NCI-H345 (cell line): ENCODE results near the gene CALCB.
"Not testable (repeated sequence)": the region's sequence is repeated elsewhere in the genome, so short reads cannot be mapped to it uniquely, and the experiment has no call there.

Experiments used
- DNase-seq: peaks from one replicate; lab custom pipeline; 2025; lab: John Stamatoyannopoulos, UW

The CALCB gene, protein sequence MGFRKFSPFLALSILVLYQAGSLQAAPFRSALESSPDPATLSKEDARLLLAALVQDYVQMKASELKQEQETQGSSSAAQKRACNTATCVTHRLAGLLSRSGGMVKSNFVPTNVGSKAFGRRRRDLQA

DNA sequence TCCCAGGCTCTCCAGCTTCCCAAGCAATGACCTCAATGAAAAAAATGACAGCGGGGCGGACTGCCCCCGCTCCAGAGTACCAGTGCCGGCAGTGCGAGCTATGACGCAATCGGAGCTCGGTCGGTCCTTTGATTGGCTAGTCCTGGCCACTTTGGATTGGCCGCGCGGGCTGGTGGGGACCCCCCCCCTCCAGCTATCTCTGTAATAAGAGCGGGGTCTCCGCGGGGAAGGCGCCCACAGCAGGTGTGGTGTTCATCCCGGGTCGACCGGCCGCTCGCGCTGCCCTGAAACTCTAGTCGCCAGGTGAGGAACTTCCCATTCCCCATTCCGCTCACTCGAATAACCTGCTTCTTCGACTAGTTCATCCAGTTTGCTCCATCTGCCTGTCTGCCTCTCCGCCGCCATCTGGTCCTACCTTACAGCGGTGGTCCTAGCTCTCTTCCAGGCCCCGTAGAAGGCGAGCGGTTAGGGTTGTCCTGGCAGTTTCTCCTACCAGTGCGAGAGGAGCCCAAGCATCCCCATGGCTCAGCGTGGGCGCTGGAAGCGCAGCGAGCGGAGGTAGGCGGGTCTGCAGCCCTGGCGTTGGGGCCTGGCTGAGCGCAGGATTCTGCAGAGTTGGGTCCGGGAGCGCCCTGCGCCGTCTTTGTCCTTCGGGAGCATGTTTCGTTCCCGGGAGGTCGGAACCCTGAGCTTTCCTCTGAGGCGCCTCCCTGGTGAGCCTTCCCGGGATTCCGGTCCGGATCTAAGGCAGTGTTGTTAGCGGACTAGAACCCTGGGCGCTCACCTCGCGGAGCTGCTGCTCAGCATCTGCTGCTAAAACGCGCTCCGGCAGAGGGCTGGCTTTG, at the start of gene CALCB:
TSS of gene CALCB (plus strand) at position 233 of the 845 bp plus-strand sequence. CDS start 1,126 bp downstream, outside the sequence.
- DNase-seq: peak; percentile 73

DNA sequence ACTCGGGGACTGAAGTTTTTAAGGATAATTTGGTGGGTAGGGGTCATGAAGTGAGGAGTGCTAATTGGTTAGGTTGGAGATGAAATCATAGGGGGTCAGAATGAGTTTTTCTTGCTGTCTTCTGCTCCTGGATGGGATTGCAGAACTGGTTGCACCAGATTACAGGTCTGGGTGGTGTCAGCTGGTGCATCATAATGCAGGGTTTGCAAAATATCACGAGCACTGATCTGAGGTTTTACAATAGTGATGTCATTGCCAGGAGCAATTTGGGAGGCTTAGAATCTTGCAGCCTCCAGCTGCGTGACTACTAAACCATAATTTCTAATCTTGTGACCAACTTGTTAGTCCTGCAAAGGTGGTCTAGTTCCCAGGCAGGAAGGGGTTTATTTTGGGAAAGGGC, 46.4 kb upstream of the CALCB start:
- no peak for DNase-seq

DNA sequence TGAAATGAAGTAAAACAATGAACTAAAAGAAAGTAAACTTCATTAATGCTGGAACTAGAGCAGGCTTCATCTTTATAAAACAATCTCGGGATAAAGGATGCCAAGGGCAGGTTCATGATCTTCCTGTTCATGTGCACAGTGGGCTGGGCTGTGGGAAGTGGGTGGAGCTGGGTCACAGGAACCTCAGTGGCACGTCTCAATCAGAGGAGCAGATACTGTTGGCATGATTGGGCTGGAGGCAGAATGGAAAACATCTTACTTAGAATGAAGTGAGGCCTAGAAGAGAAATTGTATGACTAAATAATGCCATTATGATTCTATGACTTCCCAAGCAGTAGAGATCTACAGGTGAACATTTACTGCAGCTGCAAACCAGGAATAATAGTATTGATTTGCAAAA, 45.4 kb upstream of the CALCB start:
- no peak for DNase-seq

DNA sequence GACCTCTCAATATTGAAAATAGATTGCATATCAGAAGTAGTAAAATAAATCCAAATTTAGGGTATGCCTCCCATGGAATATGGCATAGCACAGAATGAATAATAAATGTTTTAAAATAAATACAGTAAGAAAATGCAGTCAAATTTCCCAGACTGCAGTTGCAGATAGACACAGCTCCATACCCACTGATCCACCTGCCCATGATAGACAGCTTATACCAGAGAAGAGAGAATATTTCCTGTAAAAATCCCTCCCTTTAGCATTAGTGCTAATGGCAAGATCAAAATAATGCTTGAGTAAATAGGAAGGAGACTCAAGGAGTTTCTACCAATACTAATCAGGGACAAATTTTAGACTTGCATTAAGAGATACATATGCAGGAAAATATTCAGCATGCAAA, 45.0 kb upstream of the CALCB start:
- no peak for DNase-seq

DNA sequence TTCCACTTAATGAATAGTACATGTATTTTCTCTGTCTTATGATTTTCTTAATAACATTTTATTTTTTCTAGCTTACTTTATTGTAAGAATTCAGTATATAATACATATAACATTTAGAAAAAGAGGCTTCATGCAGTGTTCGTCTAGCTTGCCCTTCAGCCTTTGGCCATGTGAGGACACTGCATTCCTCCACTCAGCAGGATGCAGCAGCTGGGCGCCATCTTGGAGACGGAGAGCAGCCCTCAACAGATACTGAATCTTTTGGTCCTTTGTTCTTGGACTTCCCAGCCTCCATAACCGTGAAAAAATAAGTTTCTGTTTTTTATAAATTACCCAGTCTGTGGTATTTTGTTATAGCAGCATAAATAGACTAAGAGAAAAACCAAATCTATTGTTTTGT, 41.4 kb upstream of the CALCB start:
- not testable (repeated sequence) for DNase-seq

DNA sequence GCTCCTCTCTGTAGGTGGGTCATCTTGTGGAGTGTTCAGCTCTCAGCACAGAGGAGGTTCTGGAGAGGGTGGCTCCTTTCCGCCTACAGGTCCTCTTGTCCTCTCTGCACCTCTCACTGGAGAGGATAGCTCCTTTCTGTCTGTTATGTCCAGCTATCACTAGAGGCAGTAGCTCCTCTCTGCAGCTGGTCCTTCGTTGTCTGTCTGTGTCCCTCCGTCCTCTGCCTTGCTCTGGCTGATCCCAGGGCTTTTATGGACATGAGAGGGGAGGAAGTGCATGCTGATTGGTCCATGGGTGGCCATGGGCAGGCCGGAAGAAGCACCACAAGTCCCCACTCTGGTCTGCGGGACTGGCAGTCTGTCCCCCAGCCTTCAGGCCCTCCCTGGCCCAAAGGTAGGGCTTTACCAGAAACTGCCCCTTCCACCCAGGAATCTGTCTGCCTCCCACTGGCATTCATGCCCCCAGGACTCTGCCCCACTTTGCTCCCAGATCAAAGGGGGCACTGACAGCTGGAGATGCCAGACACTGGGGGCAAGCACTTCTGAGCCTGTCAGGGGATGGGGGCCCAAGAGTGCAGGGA, 38.6 kb upstream of the CALCB start:
- DNase-seq: no peak

DNA sequence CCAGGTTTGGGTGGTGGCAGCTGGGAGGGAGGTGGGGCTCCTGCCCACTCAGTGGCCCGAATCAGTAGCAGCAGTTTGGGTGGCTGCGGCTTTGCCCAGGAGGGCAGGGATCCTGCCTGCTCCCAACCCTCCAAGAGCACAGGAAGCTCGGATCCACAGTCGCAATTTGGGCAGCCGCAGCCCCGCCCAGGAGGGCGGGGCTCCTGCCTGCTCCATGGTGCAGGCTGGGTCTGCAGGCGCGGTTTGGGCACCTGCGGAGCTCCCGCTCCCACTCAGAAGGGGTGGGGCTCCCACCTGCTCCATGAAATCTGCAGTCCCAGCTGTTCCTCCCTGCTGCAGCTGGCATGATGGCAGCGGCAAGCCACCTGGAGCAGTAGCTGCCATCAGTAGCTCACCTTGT, 38.1 kb upstream of the CALCB start:
- no peak for DNase-seq

DNA sequence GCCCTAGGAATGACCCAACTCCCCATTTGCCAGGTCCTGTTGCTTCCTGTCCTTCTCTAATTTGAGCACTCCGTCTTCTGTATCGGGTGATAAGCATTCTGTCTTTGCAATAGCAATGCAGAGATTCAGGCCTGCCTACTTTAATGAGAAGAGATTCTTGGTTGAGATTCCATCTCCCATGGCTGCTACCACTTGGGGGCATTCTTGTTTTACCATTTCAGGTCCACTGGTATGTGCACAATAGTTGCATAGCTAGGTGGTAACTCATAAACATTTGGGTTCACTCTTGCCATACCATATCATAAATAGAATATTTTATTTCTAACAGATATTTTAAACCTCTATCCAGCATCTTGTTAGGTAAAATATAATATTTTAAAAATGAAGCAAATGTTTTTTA, 34.4 kb upstream of the CALCB start:
- peak; percentile 12 for DNase-seq

DNA sequence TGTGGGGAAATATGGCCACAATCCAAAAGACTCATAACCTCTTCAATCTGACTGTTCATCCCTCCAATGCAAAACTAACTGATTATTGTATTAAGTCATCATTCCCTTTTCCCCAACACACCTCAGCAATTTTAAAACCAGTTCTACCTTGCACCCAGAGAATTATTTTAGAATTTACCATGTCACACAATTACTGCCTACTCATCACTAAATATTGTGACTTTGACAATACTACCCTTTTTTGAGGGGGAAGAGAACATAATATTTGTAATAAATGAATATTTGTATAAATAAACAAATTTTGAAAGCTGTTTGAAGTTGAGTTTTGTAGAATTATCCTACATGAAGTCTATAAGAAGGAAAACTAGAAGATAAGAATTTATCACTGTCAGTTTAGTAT, 28.2 kb upstream of the CALCB start:
- DNase-seq: no peak

DNA sequence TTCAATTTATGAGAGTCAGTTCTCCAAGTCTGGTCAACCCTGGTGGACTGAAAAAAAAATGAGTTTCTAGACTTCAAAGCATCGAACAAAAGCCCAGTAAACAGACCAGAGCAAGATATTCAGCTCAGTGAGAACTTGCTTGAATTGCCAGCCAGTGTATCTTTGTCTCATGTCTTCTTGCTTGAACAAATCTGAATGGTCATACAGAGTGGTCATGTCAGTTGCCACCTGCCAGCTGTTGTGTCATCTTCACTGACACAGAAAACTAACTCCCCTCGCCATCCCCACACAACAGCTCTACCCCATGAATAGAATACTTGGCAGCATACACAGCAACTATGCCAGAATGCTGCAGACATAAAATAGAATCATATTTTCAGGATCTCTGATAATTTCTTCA, 27.5 kb upstream of the CALCB start:
- no peak for DNase-seq

DNA sequence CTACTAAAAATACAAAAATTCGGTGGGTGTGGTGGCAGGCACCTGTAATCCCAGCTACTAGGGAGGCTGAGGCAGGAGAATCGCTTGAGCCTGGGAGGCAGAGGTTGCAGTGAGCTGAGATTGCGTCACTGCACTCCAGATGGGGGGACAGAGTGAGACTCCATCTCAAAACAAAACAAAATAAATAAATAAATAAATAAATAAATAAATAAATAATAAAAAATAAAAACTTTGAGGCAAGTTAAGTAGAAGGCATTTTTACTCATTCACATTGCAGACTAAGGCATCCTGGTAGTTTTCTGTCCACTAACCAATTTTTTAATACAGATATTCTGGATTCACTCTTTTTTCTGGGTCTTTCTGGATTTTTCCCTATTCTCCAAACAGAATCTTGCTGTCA, 26.7 kb upstream of the CALCB start:
- not testable (repeated sequence) for DNase-seq

DNA sequence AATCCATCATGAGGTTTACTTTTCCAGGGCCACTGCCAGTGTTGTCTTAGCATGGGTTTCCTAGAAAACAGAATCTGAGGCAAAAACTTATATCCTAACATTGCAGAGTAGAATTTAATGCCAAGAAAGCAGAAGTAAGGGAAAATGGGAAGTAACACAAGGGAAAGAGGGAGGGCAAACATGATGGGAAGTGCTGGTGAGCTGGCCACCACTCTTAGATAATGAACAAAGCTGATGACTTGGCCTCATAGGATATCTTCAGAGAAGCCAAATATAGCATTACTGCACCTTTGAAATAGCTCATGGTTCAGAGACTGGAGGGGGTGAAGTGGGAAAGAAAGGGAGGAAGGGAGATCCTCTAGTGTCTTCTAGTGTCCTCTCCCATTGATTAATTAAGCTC, 24.8 kb upstream of the CALCB start:
- no peak for DNase-seq

DNA sequence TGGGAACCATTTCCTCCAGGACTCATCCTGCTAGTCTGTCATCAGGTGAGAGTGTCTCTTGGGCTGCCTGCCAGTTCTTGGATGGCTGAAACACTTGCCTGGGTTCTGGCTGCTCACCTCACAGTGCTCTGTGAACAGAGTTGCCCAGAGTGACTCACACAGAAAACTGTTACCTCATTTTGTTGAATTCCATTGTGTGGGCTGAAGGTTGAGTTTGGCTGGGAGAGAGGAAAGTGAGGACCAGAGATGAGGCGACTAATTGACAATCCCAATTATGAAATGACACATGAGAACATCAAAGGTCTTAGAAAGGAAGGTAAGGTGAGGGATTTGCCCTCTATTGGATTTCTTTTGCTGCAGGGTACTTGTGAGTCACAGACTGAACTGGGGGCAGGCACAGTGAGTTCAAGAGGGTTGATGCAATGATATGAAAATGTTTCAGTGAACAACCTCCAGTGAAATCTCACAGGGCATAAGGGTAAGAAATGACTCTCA, 20.2 kb upstream of the CALCB start:
- DNase-seq: no peak

DNA sequence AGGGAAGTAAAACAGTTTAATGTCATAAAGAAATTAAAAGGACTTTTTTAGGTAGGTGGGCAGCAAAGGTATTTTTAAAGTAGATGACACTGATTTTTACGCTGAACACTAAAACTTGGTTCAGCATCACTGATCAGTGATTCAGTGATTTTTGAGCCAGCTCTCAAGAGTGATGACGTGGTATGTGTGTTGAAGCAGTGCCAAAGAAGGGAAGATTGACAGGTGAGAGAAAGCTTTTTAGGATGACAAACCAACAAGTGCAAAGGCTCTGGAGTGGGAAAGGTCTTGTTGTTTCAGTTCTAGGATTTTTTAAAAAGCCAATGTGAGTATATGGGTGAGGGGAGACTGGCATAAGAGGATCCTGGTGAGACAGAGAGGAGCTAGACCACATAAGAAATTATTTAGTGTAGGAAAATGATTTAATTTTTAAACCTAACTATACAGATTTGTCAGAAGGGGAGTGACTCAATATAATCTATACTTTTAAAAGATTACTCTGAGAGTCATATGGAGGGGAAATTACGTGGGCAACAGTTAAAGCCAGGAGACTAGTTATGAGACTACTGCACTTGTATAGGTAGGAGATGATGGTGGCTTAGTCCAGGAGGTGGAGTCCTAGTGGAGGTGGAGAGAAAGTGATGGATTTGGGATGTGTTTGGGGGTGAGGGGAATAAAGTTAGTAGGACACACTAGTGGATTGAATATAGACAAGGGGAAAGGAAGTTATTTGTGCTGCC, 17.6 kb upstream of the CALCB start:
- no peak for DNase-seq

DNA sequence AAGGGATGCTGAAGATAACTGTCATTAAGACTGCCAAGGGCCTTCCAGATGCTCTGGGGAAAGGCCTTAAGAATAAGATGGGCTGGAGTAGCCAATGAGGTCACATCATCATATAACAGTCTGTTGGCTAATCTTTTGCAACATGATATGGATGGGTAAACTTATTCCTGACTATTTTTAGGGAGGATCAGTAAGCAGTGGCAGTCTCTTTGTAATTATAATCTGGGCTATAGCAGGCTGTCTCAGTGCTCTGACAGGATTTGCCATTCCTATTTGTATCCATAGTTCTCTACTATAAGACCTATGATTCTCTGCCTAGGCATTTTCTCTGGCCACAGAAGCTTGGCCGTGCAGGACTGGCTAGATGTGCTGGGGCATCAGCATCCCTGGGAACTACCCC, 16.1 kb upstream of the CALCB start:
- DNase-seq: no peak

DNA sequence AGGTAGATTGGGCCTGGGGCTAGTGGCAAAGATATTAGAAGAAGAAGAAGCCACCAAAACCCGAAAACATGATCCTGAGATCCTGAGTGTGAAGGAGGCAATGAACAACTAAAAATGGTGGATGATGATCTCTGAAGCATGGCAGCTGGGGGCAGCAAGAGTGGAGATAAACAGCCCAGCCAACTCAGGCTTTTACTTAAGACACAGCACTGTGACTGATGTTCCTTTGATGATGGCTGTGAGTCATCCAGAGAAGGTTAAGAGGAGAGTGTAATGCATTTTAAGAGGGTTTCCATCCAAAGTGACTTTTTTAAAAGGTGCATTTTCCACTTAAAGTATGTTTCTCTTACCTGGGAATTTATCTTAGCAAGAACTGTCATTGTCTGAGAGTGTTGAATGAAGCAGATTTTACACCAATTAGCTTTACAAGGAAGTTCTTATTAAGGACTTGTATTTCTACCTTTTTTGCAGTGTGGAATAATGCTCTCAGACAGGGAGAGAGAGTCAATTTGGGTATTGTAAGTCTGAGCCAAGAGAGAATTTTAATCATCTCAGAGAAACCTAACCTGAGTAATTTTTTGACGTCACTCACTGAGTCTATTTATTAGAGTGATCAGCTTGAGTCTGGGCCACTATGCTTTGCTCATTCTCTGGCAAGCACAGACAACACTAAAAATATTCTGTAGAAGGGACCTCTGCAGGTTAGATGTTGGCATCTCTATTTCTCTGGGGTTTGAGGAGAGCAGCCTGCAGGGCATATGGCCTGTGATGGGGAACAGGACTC, 14.1 kb upstream of the CALCB start:
- DNase-seq: no peak

DNA sequence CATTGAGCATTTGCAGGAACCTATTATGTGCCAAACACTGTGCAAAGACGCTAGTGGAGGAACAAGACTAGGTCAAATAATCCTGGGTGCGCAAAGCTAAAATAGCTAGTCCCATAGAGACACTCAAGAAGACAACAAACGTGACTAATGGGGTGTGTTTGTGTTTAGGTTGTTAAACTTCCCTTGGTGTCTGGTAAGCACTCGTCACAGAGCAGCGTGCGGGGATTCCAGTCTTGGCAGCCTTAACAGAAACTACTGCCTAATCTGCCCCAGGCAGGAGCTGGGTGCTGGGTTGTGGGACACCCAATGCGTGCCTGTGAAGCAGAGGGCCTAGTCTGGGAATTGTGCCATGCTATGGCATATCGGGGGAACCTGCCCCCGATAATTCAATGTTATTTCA, 10.8 kb upstream of the CALCB start:
- no peak for DNase-seq

DNA sequence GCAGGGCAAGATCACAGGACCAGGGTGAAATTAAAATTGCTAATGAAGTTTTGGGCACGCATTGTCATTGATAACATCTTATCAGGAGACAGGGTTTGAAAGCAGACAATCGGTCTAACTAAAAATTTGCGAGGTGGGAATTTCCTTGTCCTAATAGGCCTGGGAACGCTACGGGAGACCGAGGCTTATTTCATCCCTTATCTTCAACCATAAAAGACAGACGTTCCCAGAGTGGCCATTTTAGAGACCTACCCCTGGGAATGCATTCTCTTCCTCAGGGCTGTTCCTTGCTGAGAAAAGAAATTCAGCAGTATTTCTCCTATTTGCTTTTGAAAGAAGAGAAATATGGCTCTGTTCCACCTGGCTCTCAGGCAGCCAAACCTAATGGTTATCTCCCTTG, 3.6 kb upstream of the CALCB start:
- not testable (repeated sequence) for DNase-seq

DNA sequence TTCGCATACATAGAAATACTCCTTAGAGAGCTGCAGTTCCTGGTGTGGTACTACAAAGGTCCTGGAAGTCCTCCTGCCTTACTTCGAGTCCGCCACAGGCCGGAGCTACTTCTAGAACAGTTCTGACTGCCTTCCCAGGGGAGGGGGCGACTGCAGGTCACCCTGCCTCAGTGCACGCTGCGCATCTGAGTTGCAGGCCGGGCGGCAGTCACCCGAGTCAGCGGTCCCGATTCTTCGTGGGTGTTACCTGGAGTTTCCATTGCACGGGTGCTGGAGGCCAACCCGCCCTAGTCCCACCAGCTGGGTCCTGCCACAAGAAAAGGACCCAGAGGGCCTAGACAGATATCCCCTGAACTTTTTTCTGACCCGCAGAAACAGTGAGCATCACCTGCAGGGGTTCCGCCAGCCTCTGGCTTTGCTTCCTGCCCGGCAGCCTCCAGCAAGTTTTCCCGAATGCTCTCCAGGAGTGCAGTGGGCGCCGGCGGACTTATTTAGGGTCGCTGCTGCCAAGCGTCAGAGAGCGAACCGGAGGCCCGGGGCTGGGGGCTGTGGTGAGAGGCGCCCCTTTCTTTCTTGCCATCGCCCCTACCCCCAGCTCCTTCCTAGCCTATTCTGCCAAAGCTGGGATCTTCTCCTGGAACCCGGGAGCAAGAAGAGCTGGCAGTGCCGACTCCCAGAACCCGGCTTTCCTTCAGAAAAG, 1.7 kb upstream of the CALCB start:
- DNase-seq: no peak

DNA sequence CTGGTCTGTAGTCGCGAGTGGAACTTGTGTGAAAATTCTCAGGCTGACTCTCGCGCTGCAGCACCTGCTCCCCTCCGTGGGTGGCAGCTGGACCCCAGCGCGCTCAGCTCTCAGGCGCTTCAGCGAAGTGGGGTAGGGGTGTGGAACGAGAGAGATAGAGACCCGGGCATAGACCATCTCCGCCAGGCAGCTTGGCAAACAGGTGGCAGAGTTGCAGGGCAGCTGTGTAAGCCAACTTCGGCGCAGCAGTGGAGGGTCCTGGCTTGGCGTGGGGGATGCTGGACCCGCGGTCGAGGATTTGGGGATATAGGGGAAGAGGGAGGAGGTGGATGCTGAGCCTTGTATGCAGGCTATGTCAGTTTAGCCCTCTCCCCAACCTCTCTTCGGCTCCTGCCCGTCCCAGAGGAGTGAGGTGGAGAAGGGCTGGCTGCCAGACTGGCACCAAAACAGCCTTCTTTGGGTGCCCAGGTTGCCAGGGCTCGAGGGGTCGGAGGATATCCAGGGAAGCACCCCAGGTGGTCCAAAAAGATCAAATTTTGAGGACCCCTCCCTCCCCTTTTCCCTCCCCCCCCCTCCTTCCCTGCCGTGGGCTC, 746 bp upstream of the CALCB start:
- DNase-seq: no peak
